NCI-H2029 (cell line): ENCODE data around the gene SCFD2.
"Not testable (repeated sequence)": the region's sequence is repeated elsewhere in the genome, so short reads cannot be mapped to it uniquely, and the experiment has no call there.

ENCODE experiments used
- DNase-seq: peaks from one replicate; lab custom pipeline; 2025; lab: John Stamatoyannopoulos, UW

The SCFD2 gene

GRCh38 chr4:53346392-53346791, 19.5 kb downstream of the SCFD2 start:
- not testable (repeated sequence) for DNase-seq

GRCh38 chr4:53340145-53340544, 25.7 kb downstream of the SCFD2 start:
- not testable (repeated sequence) for DNase-seq

- not testable (repeated sequence) for DNase-seq
Measured at GRCh38 chr4:53334916-53335315, 30.9 kb downstream of the SCFD2 start.

GRCh38 chr4:53326535-53326934, 39.3 kb downstream of the SCFD2 start:
- DNase-seq = no peak

GRCh38 chr4:53322696-53323095, 43.2 kb downstream of the SCFD2 start:
- no peak for DNase-seq

GRCh38 chr4:53321984-53322289, 43.9 kb downstream of the SCFD2 start:
- DNase-seq = no peak

GRCh38 chr4:53321151-53321983, 44.5 kb downstream of the SCFD2 start:
- no peak for DNase-seq

GRCh38 chr4:53315300-53315699, 50.6 kb downstream of the SCFD2 start:
- DNase-seq = no peak

- DNase-seq = no peak
Measured at GRCh38 chr4:53314252-53314651, 51.6 kb downstream of the SCFD2 start.

GRCh38 chr4:53313510-53313909, 52.4 kb downstream of the SCFD2 start:
- no peak for DNase-seq

- no peak for DNase-seq
Measured at GRCh38 chr4:53309321-53310040, 56.4 kb downstream of the SCFD2 start.

- DNase-seq = no peak
Measured at GRCh38 chr4:53307819-53308780, 57.8 kb downstream of the SCFD2 start.

GRCh38 chr4:53307210-53307609, 58.7 kb downstream of the SCFD2 start:
- DNase-seq = no peak

- DNase-seq = no peak
Measured at GRCh38 chr4:53306729-53307128, 59.1 kb downstream of the SCFD2 start.

- not testable (repeated sequence) for DNase-seq
Measured at GRCh38 chr4:53292209-53292608, 73.7 kb downstream of the SCFD2 start.

- no peak for DNase-seq
Measured at GRCh38 chr4:53281438-53281837, 84.4 kb downstream of the SCFD2 start.

- DNase-seq = no peak
Measured at GRCh38 chr4:53280846-53281245, 85.0 kb downstream of the SCFD2 start.

- no peak for DNase-seq
Measured at GRCh38 chr4:53274609-53275268, 91.1 kb downstream of the SCFD2 start.

GRCh38 chr4:53273726-53274125, 92.1 kb downstream of the SCFD2 start:
- no peak for DNase-seq

- DNase-seq = no peak
Measured at GRCh38 chr4:53267026-53267425, 98.8 kb downstream of the SCFD2 start.

GRCh38 chr4:53255986-53256385, 109.9 kb downstream of the SCFD2 start:
- DNase-seq = not testable (repeated sequence)

- DNase-seq = no peak
Measured at GRCh38 chr4:53240573-53240972, 125.3 kb downstream of the SCFD2 start.
